Mesodermal cell (in vitro differentiated cells): ENCODE results near the gene NEURL1B.
A peak's percentile ranks its signal among the peaks of the same experiment; 100 is the strongest.
"Not testable (repeated sequence)": the region's sequence is repeated elsewhere in the genome, so short reads cannot be mapped to it uniquely, and the experiment has no call there.

Source experiments
- H3K27ac ChIP-seq: 2 replicates; pipeline ENCODE4 v1.7.0; 2013; ENCODE audit warnings: mild to moderate bottlenecking, low read depth, low read length, moderate library complexity; ENCODE audit not compliant: severe bottlenecking
- H3K36me3 ChIP-seq: 2 replicates; pipeline ENCODE4 v1.7.1; 2013; ENCODE audit warnings: mild to moderate bottlenecking, low read length, moderate library complexity; ENCODE audit not compliant: control insufficient read depth, insufficient read depth
- H3K4me1 ChIP-seq: one replicate; pipeline ENCODE4 v1.7.1; 2013; ENCODE audit warnings: mild to moderate bottlenecking, low read length; ENCODE audit not compliant: insufficient read depth, control insufficient read depth, poor library complexity, severe bottlenecking
- H3K4me3 ChIP-seq: 2 replicates; pipeline ENCODE4 v1.7.0; 2013; ENCODE audit warnings: low read length, control low read depth, mild to moderate bottlenecking; ENCODE audit not compliant: insufficient read depth, poor library complexity, severe bottlenecking; ENCODE audit errors: extremely low read depth
- H3K9me3 ChIP-seq: 2 replicates; pipeline ENCODE4 v1.7.1; 2013; ENCODE audit warnings: mild to moderate bottlenecking, low read length, moderate library complexity; ENCODE audit not compliant: control insufficient read depth
- WGBS, 2 experiments: methylation state at CpG; one replicate each; pipeline ENCODE4 v1.1.5; 2013; ENCODE audit warnings: missing lambda C conversion rate in 2 of 2; ENCODE audit not compliant: insufficient coverage in 2 of 2; 5-methylcytosine and 5-hydroxymethylcytosine counted together

NEURL1B gene

DNA sequence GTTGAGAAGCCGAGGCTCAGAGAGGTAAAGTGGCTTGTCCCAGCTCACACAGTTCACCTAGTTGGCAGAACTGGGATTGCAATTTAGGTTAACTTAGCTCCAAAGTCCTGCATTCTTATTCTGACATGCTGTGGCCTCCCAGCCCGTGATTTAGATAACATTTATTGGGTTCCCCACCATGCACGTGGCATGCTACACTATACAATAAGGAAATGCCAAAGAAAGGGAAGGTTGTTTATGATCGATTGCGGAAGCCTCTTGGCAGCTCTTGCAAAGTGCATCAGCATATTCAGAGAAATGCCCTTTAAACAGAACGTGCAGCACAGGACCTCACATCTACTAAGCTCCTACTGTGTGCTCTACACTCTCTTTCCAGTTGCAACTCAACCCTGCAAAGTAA lies 3.2 kb downstream of the NEURL1B start:
- no peak overlapping the region for H3K4me3 ChIP-seq
- peaks cover 26% of the 10 kb centered on the region for H3K36me3 ChIP-seq
- peaks cover 23% of the 10 kb centered on the region for H3K4me1 ChIP-seq
- H3K9me3 ChIP-seq, result no peaks in the 10 kb centered on the region
- 79 to 82% methylated on average over 4 of the region's 6 CpGs for WGBS, 2 experiments
- no peak overlapping the region for H3K27ac ChIP-seq

DNA sequence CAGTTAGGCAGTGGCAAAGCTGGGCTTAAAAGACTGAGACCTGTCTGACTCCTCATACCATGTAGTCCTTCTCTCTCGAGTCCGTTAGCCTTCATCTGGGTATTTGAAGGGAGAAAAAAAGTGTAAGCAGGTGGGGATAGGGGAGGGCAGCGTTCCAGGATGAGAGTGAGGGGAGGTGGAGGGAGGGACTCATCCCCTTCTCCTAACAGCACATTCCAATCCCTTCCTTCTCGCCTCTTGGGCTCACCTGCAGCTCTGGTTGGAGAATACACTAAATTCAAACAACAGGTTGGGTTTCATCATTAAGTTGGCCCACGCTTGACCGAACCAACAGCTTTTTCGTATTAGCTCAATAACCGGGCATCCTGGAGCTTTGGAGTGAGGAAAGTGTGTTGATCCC lies 3.6 kb downstream of the NEURL1B start:
- Histone ChIP-seq H3K9me3 (no peaks in the 10 kb centered on the region), H3K27ac (no peak overlapping the region), H3K4me1 (peaks cover 23% of the 10 kb centered on the region), H3K4me3 (no peak overlapping the region), H3K36me3 (peaks cover 26% of the 10 kb centered on the region)
- 75 to 100% methylated on average over 1 to 5 of the region's 8 CpGs for WGBS, 2 experiments

DNA sequence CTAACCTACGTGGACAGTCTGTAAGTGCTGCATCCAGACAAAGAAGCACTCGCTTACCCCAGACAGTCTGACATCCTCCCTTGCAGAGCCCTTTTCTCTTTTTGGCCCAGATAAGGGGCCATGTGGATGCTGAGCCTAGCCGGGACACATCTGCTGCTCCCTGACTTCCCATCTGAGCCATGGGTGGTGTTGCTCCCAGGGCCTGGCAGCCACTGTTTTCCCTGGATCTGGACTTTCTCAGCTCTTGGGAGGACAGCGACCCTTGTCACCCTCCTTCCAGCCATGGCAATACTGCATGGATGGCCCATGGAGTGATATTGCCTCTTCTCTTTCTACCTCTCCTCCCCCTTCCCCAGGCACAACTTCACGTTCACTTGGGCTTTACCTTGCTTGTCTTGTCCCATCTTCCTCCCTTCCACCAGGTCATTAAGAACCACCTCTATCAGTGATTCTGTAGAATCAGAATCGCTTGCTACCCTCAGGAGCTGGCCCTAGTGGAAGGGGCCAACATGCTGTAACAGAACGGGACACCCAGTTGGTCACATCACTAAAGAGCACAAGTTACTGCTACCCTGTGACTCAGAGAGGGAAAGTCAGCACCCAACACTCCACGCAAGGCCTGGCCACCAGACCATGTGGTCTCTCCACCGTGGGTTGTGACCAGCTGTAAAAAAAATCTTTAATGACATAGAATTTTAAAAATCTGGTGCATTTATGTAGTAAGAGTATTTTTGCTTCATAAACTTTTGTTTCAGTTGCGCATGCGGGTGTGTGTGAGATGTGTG lies 4.4 kb downstream of the NEURL1B start:
- H3K4me1 ChIP-seq, result peaks cover 21% of the 10 kb centered on the region
- peaks cover 31% of the 10 kb centered on the region for H3K36me3 ChIP-seq
- no peak overlapping the region for H3K4me3 ChIP-seq
- H3K27ac ChIP-seq, result no peak overlapping the region
- H3K9me3 ChIP-seq, result no peaks in the 10 kb centered on the region
- 91 to 96% methylated on average over 9 to 11 of the region's 11 CpGs for WGBS, 2 experiments

DNA sequence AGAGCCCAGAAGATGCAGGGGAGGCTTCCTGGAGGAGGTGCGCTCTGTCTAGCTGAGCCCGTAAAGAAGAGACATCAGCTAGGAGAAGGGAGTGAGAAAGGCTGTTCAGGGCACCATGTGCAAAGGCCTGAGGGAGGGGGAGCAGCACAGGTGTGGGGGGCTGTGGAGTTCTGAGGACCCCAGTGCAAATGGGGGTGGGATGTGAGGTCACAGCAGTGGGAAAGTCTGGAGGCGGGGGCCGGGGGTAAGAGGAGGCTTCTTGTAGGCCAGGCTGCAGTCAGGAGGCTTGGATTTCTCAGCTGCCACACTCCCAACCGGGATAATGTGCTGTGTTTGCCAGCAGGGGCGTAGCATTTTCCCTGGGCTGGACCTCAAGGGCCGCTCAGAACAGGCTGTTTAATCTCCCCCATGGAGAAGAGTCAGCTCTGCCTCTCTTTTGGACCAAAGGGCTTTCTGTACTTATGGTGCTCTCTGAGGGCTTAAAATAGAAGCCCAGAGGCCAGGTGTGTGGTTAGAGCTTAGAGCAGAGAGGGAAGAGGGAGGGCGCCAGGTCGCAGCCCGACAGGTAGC lies 5.7 kb downstream of the NEURL1B start:
- no peak overlapping the region for H3K27ac ChIP-seq
- 62 to 69% methylated on average over 5 to 7 of the region's 10 CpGs for WGBS, 2 experiments
- H3K9me3 ChIP-seq, result no peaks in the 10 kb centered on the region

DNA sequence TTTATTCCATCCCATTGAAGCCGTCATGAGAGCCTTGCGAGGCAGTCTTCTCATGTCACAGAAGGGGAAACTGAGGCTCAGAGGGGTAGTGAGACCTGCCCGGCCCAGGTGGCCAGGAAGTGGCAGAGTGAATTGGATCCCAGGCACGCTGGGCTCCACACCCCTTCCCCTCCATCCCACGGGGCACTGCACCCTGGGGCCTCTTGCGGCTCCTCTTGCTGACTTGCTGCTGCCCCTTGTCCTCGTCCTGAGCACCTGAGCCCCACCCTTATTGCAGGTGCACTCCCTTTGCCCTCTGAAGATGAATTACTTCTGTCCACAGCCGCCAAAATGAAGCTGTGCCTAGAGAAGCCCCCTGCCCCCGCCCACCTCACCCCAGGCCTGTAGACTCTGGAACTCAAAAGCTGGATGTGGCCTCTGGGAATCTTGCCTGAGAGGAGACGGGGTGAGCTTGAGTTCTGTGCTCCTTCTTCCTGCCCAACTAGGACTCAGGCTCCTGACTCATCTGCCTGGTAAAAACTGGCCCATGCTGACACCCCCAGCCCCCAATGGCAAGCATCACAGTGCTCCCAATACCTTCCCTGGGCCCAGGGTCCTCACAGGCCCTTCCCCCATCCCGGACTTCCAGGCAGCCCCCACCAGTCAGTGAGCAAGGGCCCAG lies 6.4 kb downstream of the NEURL1B start:
- H3K4me1 ChIP-seq, result peaks cover 17% of the 10 kb centered on the region

More for the DNA sequence above, 5.7 kb downstream of the NEURL1B start:
- Histone ChIP-seq H3K4me1 (peaks cover 18% of the 10 kb centered on the region), H3K4me3 (no peak overlapping the region), H3K36me3 (peaks cover 32% of the 10 kb centered on the region)

DNA sequence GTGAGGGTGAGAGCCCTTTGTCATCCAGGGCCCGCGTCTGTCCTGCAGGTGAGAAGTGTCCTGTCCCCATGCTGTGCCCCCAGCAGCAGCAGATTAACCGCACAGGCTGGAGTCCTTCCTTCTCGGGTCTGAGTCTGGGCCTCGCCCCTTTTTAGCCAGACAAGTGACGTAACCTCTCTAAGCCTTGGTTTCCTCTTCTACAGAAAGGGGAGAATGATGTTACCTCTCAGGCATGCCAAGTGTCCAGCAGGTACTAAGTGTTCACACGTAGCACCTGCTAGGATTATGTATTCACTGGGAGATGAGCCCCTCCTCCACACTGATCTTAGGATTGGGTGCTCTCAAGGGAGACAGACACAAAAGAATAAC lies 6.9 kb downstream of the NEURL1B start:
- WGBS, 2 experiments, result 85 to 88% methylated on average over 6 to 7 of the region's 7 CpGs
- Histone ChIP-seq H3K36me3 (peaks cover 37% of the 10 kb centered on the region), H3K4me3 (no peak overlapping the region), H3K4me1 (peaks cover 12% of the 10 kb centered on the region), H3K27ac (no peak overlapping the region), H3K9me3 (no peaks in the 10 kb centered on the region)

More for the DNA sequence above, 6.4 kb downstream of the NEURL1B start:
- H3K9me3 ChIP-seq, result no peaks in the 10 kb centered on the region
- H3K27ac ChIP-seq, result no peak overlapping the region
- H3K4me3 ChIP-seq, result no peak overlapping the region
- WGBS, 2 experiments, result 81 to 90% methylated on average over 9 to 10 of the region's 11 CpGs
- peaks cover 37% of the 10 kb centered on the region for H3K36me3 ChIP-seq

DNA sequence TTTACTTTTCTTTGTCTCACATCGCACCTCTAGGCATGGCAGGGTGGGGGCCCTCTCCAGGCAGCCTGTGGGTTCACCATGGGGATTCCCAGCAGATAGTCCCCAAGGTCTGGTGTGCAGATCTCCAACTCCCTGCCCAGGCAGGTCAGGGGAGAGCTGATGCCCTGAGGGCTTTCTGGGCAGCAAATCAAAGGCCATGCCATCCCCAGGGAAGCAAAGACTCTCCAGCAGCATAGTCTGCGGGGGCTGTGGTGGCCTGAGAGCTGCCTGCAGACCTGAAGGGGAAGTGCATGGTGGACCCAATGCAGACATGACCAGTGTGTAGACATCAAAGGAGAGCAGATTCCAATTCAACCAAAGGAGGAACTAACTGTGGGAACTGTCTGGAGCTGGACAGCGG lies 7.7 kb downstream of the NEURL1B start:
- Histone ChIP-seq H3K27ac (no peak overlapping the region), H3K36me3 (peaks cover 34% of the 10 kb centered on the region), H3K4me3 (no peak overlapping the region), H3K4me1 (peaks cover 12% of the 10 kb centered on the region), H3K9me3 (no peaks in the 10 kb centered on the region)
- 94 to 100% methylated on average over 3 of the region's 3 CpGs for WGBS, 2 experiments

DNA sequence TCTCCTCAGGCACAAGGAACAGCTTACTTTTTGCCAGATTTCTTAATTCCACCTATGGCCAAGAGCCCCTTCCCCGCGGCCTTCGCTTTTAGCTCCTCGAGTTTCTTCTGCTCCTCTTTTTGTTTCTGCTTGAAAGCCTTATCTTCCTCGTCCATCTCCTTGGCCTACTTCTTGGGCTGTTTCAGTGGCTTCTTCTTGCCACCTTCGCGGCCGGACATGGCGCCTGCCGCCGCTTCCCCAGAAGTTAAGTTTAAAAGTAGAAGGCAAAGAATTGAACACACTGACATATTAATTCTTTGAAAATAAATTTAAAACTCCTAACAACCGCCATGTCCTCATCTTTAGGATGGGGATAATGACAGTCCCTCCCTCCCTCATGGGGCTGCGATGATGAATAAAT lies 15.4 kb downstream of the NEURL1B start:
- WGBS, 2 experiments, result 80 to 100% methylated on average over 1 to 2 of the region's 13 CpGs
- H3K9me3 ChIP-seq, H3K4me3 ChIP-seq, H3K36me3 ChIP-seq, H3K27ac ChIP-seq: not testable (repeated sequence)
- H3K4me1 ChIP-seq, result peaks cover 25% of the 10 kb centered on the region

DNA sequence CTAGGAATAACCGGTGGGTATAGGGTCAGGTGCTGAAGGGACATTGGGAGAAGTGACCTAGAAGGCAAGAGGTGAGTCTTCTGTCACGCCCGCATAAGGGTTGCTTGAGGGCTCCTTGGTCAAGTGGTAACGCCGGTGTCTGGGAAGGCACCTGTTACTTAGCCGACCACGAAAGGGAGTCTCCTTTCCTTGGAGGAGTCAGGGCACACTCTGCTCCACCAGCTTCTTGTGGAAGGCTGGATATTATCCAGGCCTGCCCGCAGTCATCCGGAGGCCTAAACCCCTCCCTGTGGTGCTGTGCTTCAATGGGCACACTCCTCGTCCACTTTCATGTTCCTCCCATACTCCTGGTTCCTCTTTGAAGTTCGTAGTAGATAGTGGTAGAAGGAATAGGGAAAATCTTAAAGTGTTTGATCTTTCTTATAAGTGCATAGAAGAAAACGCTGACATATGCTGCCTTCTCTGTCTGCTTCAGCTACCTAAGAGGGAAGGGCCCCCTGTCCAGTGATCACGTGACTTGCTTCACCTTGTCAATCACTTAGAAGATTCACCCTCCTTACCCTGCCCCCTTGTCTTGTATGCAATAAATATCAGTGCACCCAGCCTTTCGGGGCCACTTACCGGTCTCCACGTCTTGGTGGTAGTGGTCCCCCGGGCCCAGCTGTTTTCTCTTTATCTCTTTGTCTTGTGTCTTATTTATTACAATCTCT lies 16.6 kb downstream of the NEURL1B start:
- H3K27ac ChIP-seq, H3K36me3 ChIP-seq, H3K4me3 ChIP-seq, H3K9me3 ChIP-seq: not testable (repeated sequence)
- peaks cover 25% of the 10 kb centered on the region for H3K4me1 ChIP-seq
- 93 to 97% methylated on average over 12 of the region's 17 CpGs for WGBS, 2 experiments

DNA sequence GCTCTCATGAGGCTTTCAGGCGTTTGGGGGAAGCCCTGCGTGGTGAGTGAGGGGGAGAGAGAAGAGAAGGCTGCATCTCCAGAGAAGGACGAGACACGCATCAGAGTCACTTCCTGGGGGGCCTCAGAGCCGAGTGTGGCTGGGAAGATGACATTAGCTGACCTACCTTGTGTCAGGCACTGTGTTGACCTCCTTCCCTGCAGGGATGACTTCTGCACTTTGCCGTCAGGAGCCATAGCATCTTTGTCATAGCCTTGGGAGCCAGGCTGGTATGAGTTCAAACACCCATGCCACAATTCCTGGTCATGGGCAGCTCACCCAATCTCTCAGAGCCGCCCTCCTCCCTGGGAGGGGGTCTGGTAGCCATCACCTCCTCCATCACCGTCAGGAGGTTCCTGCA lies 17.3 kb downstream of the NEURL1B start:
- Histone ChIP-seq H3K36me3 (peaks cover 4% of the 10 kb centered on the region), H3K9me3 (no peaks in the 10 kb centered on the region), H3K4me3 (no peak overlapping the region), H3K4me1 (peaks cover 25% of the 10 kb centered on the region), H3K27ac (peak overlapping the region; percentile 97)
- WGBS, 2 experiments, result 76 to 78% methylated on average over 4 to 5 of the region's 8 CpGs
